ENCODE results near the gene DDX11. TPM values are rescaled to one million over a fixed set of nuclear protein-coding genes. Genes with fewer than 3 reads are reported as not detected.
A peak's percentile ranks its signal among the peaks of the same experiment; 100 is the strongest.
"Not testable (repeated sequence)": the region's sequence is repeated elsewhere in the genome, so short reads cannot be mapped to it uniquely, and the experiment has no call there.

Gene DDX11
- total RNA-seq, 4 donors from 2014 or later, result 9.6 to 33.9 (median 24.8) TPM

DNA sequence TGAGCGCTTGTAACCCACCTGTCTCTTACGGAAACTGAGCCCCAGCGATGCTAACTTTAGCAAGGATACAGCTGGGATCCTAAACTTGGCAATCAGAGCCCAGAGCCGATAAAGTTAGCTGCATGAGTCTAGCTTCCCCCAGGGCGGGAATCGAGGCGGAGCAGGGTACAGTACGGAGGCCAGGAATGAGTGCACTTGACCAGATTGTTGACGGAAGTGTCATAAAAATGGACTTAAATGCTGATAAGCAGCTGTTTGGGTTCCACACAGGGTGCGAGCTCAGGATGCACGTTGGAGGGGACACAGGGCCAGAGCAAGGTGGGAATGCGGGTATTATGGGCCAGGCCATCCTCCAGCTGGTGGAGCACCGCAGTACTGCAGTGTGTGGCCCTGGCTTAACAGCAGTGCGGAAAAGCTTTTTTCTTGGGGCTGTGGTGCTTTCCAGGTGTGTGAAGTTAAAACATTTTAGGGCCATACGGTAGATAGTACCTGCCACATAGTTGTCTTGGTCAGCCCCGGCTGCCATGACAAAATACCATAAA, 744 bp downstream of the DDX11 start:
- TF ChIP-seq, protein P1, sequence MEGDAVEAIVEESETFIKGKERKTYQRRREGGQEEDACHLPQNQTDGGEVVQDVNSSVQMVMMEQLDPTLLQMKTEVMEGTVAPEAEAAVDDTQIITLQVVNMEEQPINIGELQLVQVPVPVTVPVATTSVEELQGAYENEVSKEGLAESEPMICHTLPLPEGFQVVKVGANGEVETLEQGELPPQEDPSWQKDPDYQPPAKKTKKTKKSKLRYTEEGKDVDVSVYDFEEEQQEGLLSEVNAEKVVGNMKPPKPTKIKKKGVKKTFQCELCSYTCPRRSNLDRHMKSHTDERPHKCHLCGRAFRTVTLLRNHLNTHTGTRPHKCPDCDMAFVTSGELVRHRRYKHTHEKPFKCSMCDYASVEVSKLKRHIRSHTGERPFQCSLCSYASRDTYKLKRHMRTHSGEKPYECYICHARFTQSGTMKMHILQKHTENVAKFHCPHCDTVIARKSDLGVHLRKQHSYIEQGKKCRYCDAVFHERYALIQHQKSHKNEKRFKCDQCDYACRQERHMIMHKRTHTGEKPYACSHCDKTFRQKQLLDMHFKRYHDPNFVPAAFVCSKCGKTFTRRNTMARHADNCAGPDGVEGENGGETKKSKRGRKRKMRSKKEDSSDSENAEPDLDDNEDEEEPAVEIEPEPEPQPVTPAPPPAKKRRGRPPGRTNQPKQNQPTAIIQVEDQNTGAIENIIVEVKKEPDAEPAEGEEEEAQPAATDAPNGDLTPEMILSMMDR (IDR thresholded peaks at IDR 0.05), result peak in 2 of 6 experiments; percentile 20 to 29
- peak in 1 of 2 donors; percentile 5 for DNase-seq
- H3K9me3 ChIP-seq; H3K27me3 ChIP-seq; H3K36me3 ChIP-seq; intact Hi-C loops (cut with DNase I); H3K4me1 ChIP-seq: not testable (repeated sequence)
- Histone ChIP-seq H3K4me3 (replicated peaks in 1 of 3) (peak overlapping the region; percentile 34 to 78 (median 52)), H3K27ac (peak overlapping the region in 1 of 3 donors; percentile 86)
- 4 to 8% methylated on average over 13 to 15 of the region's 16 CpGs for WGBS, 2 donors

DNA sequence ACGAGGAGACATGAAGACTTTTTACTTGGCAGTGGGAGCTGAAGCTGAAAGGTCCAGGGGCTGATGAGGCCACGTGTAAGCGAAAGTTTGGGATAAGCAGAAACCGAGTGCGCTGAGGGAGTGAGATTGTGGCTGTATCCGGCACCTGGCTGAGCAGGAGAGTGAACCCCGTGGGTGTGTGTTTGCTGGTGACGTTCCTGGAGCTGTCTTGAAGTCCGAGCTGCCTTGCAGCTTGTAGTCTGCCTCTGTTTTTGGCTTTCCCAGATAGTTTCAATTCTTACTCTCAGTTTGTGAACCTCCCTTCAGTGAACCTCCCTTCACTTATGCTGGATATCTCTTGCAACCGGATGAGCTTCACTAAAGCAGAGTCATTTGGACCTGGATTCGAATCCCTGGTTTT, 2.5 kb downstream of the DDX11 start:
- H3K9me3 ChIP-seq; H3K36me3 ChIP-seq; H3K4me3 ChIP-seq (replicated peaks in 1 of 3); H3K27ac ChIP-seq; H3K27me3 ChIP-seq; intact Hi-C loops (cut with DNase I); H3K4me1 ChIP-seq; DNase-seq: not testable (repeated sequence)
- WGBS, 2 donors, result 90% methylated on average over 10 of the region's 11 CpGs

DNA sequence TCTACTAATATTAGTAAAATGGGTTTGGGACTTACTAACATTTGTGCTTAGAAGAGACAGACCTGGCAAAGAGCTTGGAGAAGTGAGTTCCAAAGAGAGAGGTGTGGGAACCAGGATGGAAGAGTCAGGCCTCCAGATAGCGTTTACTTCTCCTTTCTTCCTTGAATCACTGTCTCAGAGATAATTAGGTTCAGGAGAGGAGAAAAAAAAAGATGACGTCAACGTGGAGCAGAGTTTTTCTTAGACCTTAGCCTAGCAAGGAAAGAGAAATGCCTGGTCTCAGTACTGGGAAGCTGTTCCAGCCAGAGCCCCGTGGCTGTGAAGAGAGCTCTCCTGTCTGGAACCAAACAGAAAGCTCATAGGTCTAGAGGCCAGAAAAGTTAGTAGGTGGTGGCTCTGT, 3.4 kb downstream of the DDX11 start:
- H3K27ac ChIP-seq; H3K27me3 ChIP-seq; intact Hi-C loops (cut with DNase I); H3K36me3 ChIP-seq; DNase-seq; H3K4me1 ChIP-seq; H3K4me3 ChIP-seq (replicated peaks in 1 of 3); H3K9me3 ChIP-seq: not testable (repeated sequence)
- 84 to 93% methylated on average over 4 of the region's 4 CpGs for WGBS, 2 donors

DNA sequence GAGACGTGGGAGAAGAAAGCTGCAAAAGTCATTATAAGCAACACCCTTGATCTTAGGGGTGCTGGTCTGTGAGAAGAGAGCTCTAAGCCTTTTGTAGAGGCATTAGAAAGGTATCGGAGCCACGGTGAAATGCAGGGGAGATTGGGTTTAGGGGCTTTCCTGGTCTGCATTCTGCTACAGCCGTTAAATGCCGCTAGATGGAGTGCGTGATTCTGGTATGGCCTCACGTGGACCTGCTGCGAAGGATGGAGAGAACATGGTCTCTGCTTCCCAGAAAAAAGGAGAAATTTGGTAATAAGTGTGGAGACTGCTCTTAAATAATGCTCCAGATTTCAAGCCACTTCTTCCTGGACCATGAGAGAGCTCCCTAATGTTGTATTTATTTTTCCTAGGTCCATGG, 4.3 kb downstream of the DDX11 start:
- intact Hi-C loops (cut with DNase I); H3K4me1 ChIP-seq; H3K9me3 ChIP-seq; H3K27ac ChIP-seq; H3K27me3 ChIP-seq; DNase-seq; H3K36me3 ChIP-seq; H3K4me3 ChIP-seq (replicated peaks in 1 of 3): not testable (repeated sequence)
- WGBS, 2 donors, result 91 to 96% methylated on average over 8 of the region's 8 CpGs

DNA sequence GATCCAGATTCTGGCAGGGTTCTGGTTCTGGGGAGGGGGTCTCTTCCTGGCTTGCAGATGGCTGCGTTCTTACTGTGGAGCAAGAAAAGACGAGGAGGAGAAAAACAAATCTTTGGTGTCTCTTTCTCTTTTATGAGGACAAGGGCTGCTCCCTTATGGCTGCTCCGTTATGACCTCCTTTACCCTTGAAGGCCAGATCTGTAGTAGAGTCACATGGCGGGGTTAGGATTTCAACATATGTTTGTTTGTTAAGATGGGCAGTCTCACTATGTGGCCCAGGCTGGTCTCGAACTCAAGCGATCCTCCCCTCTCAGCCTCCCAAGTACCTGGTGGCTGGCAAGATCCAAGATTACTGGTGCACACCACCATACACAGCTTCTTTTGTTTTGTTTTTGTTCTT, 5.8 kb downstream of the DDX11 start:
- intact Hi-C loops (cut with DNase I); H3K4me1 ChIP-seq: not testable (repeated sequence)

DNA sequence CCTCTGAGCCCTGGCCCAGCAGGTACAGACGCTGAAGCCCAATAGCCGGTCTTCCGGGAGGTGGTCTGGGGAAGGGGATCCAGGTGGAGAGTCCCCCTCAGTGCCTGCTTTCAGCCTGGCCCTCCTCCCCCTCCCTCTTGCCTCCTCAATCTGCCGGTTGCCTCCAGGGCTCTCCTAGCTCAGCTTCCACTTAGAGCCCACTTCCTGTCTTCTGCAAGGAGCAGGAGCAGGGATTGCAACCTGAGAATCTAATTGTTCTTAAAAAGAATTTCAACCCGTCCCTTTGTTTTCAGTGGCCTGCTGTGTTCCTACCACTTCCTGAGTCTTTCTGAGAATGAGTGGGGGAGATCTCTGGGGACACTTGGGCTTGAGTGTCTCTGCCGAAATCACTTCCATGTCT, 6.6 kb downstream of the DDX11 start:
- WGBS, 2 donors, result 63 to 68% methylated on average over 6 of the region's 6 CpGs
- intact Hi-C loops (cut with DNase I); H3K9me3 ChIP-seq; H3K27me3 ChIP-seq; H3K36me3 ChIP-seq; H3K27ac ChIP-seq; H3K4me1 ChIP-seq; H3K4me3 ChIP-seq (replicated peaks in 1 of 3); DNase-seq: not testable (repeated sequence)

More for the DNA sequence above, 5.8 kb downstream of the DDX11 start:
- H3K27ac ChIP-seq; H3K9me3 ChIP-seq; H3K27me3 ChIP-seq; H3K4me3 ChIP-seq (replicated peaks in 1 of 3); DNase-seq; H3K36me3 ChIP-seq: not testable (repeated sequence)
- 92 to 97% methylated on average over 6 of the region's 6 CpGs for WGBS, 2 donors

DNA sequence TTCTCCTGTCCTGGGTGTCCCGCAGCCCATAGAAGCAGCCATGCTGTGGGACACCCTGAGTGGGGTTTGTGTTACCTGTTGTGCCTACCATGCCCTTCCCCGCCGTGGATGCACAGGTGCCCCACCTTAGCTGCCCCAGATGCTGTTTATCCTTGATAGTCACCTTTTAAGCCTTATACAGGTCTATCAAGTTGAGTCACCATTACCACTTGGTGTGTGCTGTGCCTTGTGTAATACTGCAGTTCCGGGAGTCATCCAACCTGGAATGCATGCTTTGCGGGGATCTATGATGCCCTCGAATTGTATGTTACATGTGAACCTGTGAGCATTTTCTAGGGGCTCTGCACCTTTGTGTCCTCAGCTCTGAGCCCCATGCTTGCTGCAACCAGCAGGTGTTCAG, 7.6 kb downstream of the DDX11 start:
- H3K27me3 ChIP-seq; DNase-seq; H3K9me3 ChIP-seq; H3K4me3 ChIP-seq (replicated peaks in 1 of 3); H3K4me1 ChIP-seq; H3K36me3 ChIP-seq; H3K27ac ChIP-seq; intact Hi-C loops (cut with DNase I): not testable (repeated sequence)
- WGBS, 2 donors, result 96 to 97% methylated on average over 6 of the region's 6 CpGs

DNA sequence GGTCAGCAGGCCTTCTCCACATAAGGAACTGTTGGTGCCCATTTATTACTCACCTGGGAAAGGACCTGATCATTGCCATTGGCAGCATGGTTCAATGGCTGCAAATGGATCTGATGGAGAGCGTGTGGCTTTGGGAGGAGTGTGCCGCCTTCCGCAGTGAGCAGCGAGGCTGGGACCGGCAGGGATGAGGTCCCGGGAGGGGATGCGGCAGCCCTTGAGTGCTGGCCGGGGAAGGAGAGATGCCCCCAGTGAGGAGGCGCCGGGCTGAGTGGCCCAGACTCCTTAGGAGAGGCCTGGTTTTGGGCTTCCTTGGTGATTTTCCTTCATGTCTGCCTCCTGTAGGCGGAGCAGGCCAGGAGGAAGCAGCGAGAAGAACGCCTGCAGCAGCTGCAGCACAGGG, 10.6 kb downstream of the DDX11 start:
- WGBS, 2 donors, result 95 to 98% methylated on average over 11 to 13 of the region's 13 CpGs

DNA sequence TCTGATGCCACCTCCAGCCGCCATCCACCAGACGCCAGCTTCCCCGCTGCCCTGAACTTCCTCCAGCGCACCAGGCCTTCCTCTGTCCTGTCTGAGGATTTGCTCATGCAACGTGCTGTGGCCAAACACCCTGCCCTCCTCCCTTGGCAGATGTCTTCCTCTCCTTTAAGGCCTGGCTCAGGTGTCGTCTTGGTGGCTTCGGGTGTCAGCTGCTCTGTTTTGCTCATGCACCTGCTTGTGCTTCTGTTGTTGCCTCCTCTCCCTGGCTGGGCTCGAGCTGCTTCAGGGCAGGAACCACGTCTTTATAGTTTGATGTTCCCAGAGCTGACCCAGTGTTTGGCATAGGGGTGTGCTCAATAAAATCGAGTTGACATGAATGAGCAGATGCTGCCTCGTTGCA, 12.4 kb downstream of the DDX11 start:
- H3K27me3 ChIP-seq; H3K9me3 ChIP-seq; intact Hi-C loops (cut with DNase I); DNase-seq; H3K36me3 ChIP-seq; H3K4me3 ChIP-seq (replicated peaks in 1 of 3); H3K4me1 ChIP-seq; H3K27ac ChIP-seq: not testable (repeated sequence)
- WGBS, 2 donors, result 95% methylated on average over 7 to 11 of the region's 11 CpGs

More for the DNA sequence above, 10.6 kb downstream of the DDX11 start:
- H3K36me3 ChIP-seq; DNase-seq; H3K4me3 ChIP-seq (replicated peaks in 1 of 3); H3K9me3 ChIP-seq; H3K4me1 ChIP-seq; intact Hi-C loops (cut with DNase I); H3K27me3 ChIP-seq; H3K27ac ChIP-seq: not testable (repeated sequence)

DNA sequence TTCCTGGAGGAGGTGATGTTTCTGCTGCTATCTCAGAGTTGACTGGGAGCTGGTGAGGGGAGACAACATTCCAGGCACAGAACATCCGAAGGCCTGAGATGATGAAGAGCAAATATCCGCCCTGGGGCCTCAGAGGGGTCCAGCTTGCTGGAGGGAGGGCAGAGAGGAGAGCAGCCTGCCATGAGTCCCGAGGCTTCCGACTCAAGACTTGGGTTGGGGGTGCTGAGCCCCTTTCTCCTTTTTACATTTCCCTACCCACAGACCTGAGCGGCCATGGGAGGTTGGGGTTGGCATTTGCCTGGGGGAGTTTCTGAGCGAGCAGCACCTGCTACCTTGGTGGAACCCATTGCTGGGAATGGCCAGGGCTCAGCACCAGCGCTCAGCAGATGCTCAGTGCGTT, 13.8 kb downstream of the DDX11 start:
- H3K36me3 ChIP-seq; H3K27me3 ChIP-seq; H3K27ac ChIP-seq; H3K4me3 ChIP-seq (replicated peaks in 1 of 3); DNase-seq; H3K9me3 ChIP-seq; H3K4me1 ChIP-seq; intact Hi-C loops (cut with DNase I): not testable (repeated sequence)
- 96 to 97% methylated on average over 8 of the region's 8 CpGs for WGBS, 2 donors

DNA sequence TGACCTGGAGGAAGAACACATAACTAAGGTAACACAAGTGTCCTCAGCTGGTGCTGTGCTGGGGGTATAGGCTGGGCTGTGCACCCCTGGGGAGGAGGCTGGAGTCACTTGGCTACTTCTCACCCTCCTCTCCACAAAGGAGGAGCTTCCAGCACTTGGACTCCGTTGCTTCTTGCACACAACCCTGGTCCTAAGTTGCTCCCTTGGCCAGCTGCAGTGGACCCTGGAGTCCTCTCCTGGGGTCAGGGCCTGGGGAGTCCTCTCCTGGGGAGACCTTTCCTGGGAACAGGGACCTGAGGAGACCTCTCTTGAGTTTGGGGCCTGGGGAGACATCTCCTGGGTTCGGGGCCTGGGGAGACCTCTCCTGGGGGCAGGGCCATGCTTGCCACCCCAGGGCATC, 14.3 kb downstream of the DDX11 start:
- H3K9me3 ChIP-seq; H3K4me1 ChIP-seq; DNase-seq; H3K36me3 ChIP-seq; H3K27me3 ChIP-seq; H3K4me3 ChIP-seq (replicated peaks in 1 of 3); intact Hi-C loops (cut with DNase I); H3K27ac ChIP-seq: not testable (repeated sequence)
- WGBS, 2 donors, result 78% methylated on average over 2 of the region's 2 CpGs; no CpG with 5 or more reads in 1 of the 2 donors
